ENCODE results near the gene IGF2BP3. TPM values are rescaled to one million over a fixed set of nuclear protein-coding genes. Genes with fewer than 3 reads are reported as not detected.

IGF2BP3 gene
- total and polyA plus RNA-seq, 3 donors from 2014 or later, result 17.8 to 36.0 (median 20.1) TPM

GRCh38 chr7:23380556-23380955, 89.7 kb downstream of the IGF2BP3 start:
- WGBS, 2 donors, result 72 to 80% methylated on average over 4 of the region's 4 CpGs
- no peaks in the 10 kb centered on the region for H3K36me3 ChIP-seq (ENCODE audit: low read depth, missing control alignments)
- intact Hi-C loops (cut with DNase I; ENCODE audit: low total_unique reads), result no loop called here
- DNase-seq, result no peak
- H3K9me3 ChIP-seq, result no peaks in the 10 kb centered on the region
- no peak overlapping the region for H3K4me3 ChIP-seq
- H3K4me1 ChIP-seq, result no peaks in the 10 kb centered on the region
- TF ChIP-seq CTCF (IDR thresholded peaks at IDR 0.05), result no peak
- no peak for TF ChIP-seq POLR2A (IDR thresholded peaks at IDR 0.05)
- H3K27ac ChIP-seq, result no peak overlapping the region
- no peaks in the 10 kb centered on the region for H3K27me3 ChIP-seq

- H3K4me1 ChIP-seq, result no peaks in the 10 kb centered on the region
- intact Hi-C loops (cut with DNase I; ENCODE audit: low total_unique reads), result no loop called here
- DNase-seq, result no peak
- H3K36me3 ChIP-seq (ENCODE audit: low read depth, missing control alignments), result no peaks in the 10 kb centered on the region
- H3K27ac ChIP-seq, result no peak overlapping the region
- no peak for TF ChIP-seq CTCF (IDR thresholded peaks at IDR 0.05)
- TF ChIP-seq POLR2A (IDR thresholded peaks at IDR 0.05), result no peak
- no peaks in the 10 kb centered on the region for H3K9me3 ChIP-seq
- H3K4me3 ChIP-seq, result no peak overlapping the region
- 100% methylated on average over 1 of the region's 1 CpG for WGBS, 2 donors
- H3K27me3 ChIP-seq, result no peaks in the 10 kb centered on the region
Measured at GRCh38 chr7:23378996-23379395, 91.3 kb downstream of the IGF2BP3 start.

- TF ChIP-seq POLR2A (IDR thresholded peaks at IDR 0.05) (no peak), CTCF (IDR thresholded peaks at IDR 0.05) (no peak)
- no peaks in the 10 kb centered on the region for H3K36me3 ChIP-seq (ENCODE audit: low read depth, missing control alignments)
- H3K27ac ChIP-seq, result no peak overlapping the region
- H3K4me1 ChIP-seq, result no peaks in the 10 kb centered on the region
- intact Hi-C loops (cut with DNase I; ENCODE audit: low total_unique reads), result no loop called here
- H3K9me3 ChIP-seq, result no peaks in the 10 kb centered on the region
- H3K27me3 ChIP-seq, result no peaks in the 10 kb centered on the region
- no peak for DNase-seq
- H3K4me3 ChIP-seq, result no peak overlapping the region
- WGBS, 2 donors, result 92 to 93% methylated on average over 3 of the region's 3 CpGs
Measured at GRCh38 chr7:23377134-23377533, 93.2 kb downstream of the IGF2BP3 start.

- WGBS, 2 donors, result 71 to 75% methylated on average over 6 of the region's 6 CpGs
- TF ChIP-seq POLR2A (IDR thresholded peaks at IDR 0.05) (no peak), CTCF (IDR thresholded peaks at IDR 0.05) (no peak)
- no peaks in the 10 kb centered on the region for H3K4me1 ChIP-seq
- H3K4me3 ChIP-seq, result no peak overlapping the region
- no peaks in the 10 kb centered on the region for H3K9me3 ChIP-seq
- DNase-seq, result no peak
- H3K36me3 ChIP-seq (ENCODE audit: low read depth, missing control alignments), result no peaks in the 10 kb centered on the region
- H3K27ac ChIP-seq, result no peak overlapping the region
- intact Hi-C loops (cut with DNase I; ENCODE audit: low total_unique reads), result no loop called here
- no peaks in the 10 kb centered on the region for H3K27me3 ChIP-seq
Measured at GRCh38 chr7:23373151-23374004, 96.9 kb downstream of the IGF2BP3 start.

- no peak for TF ChIP-seq POLR2A (IDR thresholded peaks at IDR 0.05)
- no peak for TF ChIP-seq CTCF (IDR thresholded peaks at IDR 0.05)
- no peaks in the 10 kb centered on the region for H3K27me3 ChIP-seq
- no peak for DNase-seq
- WGBS, 2 donors, result 84 to 86% methylated on average over 4 of the region's 4 CpGs
- no peaks in the 10 kb centered on the region for H3K36me3 ChIP-seq (ENCODE audit: low read depth, missing control alignments)
- no peak overlapping the region for H3K27ac ChIP-seq
- H3K9me3 ChIP-seq, result no peaks in the 10 kb centered on the region
- intact Hi-C loops (cut with DNase I; ENCODE audit: low total_unique reads), result no loop called here
- no peaks in the 10 kb centered on the region for H3K4me1 ChIP-seq
- H3K4me3 ChIP-seq, result no peak overlapping the region
Measured at GRCh38 chr7:23372611-23373010, 97.7 kb downstream of the IGF2BP3 start.
